Subcutaneous abdominal adipose tissue (tissue), 5 donors: ENCODE measurements around the gene ANXA5.

Experiments
- H3K27ac ChIP-seq: one replicate; pipeline ENCODE4 v1.7.0; 2013; ENCODE audit warnings: low read depth, mild to moderate bottlenecking, inconsistent platforms, low read length, moderate library complexity
- H3K27me3 ChIP-seq, 5 donors: one replicate each; pipeline ENCODE4 v1.7.0; 2013; ENCODE audit warnings: low read length in 5 of 5, inconsistent platforms in 1 of 5; ENCODE audit not compliant: control insufficient read depth in 5 of 5, insufficient read depth in 4 of 5
- H3K36me3 ChIP-seq, 5 donors: one replicate each; pipeline ENCODE4 v1.7.0; 2013; ENCODE audit warnings: low read length in 5 of 5; ENCODE audit not compliant: control insufficient read depth in 5 of 5, insufficient read depth in 5 of 5
- H3K4me1 ChIP-seq, 5 donors: one replicate each; pipeline ENCODE4 v1.7.0; 2013; ENCODE audit warnings: low read length in 5 of 5, mild to moderate bottlenecking in 3 of 5, moderate library complexity in 1 of 5; ENCODE audit not compliant: control insufficient read depth in 5 of 5, insufficient read depth in 5 of 5
- H3K4me3 ChIP-seq, 5 donors: one replicate each; pipeline ENCODE4 v1.7.0; 2013; ENCODE audit warnings: low read length in 5 of 5, low read depth in 1 of 5
- H3K9ac ChIP-seq, 5 donors: one replicate each; pipeline ENCODE4 v1.7.0; 2013; ENCODE audit warnings: low read length in 5 of 5, mild to moderate bottlenecking in 4 of 5, moderate library complexity in 3 of 5
- H3K9me3 ChIP-seq, 5 donors: one replicate each; pipeline ENCODE4 v1.7.0; 2013; ENCODE audit warnings: low read length in 5 of 5; ENCODE audit not compliant: control insufficient read depth in 5 of 5
- donor health status: healthy.
- donor health status: healthy.
- donor health status: healthy.
- donor health status: healthy.
- donor health status: healthy.

ANXA5 gene

DNA sequence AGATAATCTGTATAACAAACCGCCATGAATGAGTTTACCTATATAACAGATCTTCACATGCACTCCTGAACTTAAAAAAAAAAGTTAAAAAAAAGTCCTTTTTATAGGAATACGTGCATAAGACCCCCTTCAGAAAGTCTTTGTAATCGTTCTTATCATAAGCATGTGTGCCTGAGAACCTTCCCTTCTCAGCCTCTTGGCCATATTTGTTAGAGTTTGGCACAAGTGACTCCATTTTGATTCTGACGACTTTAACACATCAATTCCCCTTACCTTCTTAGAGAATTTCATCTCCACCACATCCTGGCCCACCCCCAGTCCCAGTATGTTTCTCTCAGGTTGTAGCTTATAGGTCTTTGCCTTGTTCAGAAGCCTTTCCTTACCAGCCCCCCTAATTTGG, 16.0 kb upstream of the ANXA5 start:
- no peaks in the 10 kb centered on the region for H3K9me3 ChIP-seq
- no peak overlapping the region for H3K4me3 ChIP-seq
- H3K27me3 ChIP-seq: no peaks in the 10 kb centered on the region
- no peaks in the 10 kb centered on the region for H3K36me3 ChIP-seq
- peaks cover 2 to 8% (median 6%) of the 10 kb centered on the region in 5 donors for H3K4me1 ChIP-seq
- H3K27ac ChIP-seq: peak overlapping the region; percentile 74
- H3K9ac ChIP-seq: no peak overlapping the region

GRCh38 chr4:121712001-121712651, 15.3 kb upstream of the ANXA5 start:
- H3K9ac ChIP-seq: peak overlapping the region in 4 of 5 donors; percentile 42 to 72 (median 61)
- peaks cover 2 to 8% (median 6%) of the 10 kb centered on the region in 5 donors for H3K4me1 ChIP-seq
- H3K27ac ChIP-seq: peak overlapping the region; percentile 74
- no peaks in the 10 kb centered on the region for H3K36me3 ChIP-seq
- no peaks in the 10 kb centered on the region for H3K27me3 ChIP-seq
- H3K9me3 ChIP-seq: no peaks in the 10 kb centered on the region
- peak overlapping the region; percentile 12 to 53 (median 51) for H3K4me3 ChIP-seq

GRCh38 chr4:121711263-121712000, 14.7 kb upstream of the ANXA5 start:
- Histone ChIP-seq H3K36me3 (no peaks in the 10 kb centered on the region), H3K9ac (peak overlapping the region in 4 of 5 donors; percentile 42 to 72 (median 61)), H3K27ac (peak overlapping the region; percentile 74), H3K27me3 (no peaks in the 10 kb centered on the region), H3K4me3 (peak overlapping the region; percentile 12 to 53 (median 51)), H3K9me3 (no peaks in the 10 kb centered on the region), H3K4me1 (peaks cover 2 to 8% (median 6%) of the 10 kb centered on the region in 5 donors)

DNA sequence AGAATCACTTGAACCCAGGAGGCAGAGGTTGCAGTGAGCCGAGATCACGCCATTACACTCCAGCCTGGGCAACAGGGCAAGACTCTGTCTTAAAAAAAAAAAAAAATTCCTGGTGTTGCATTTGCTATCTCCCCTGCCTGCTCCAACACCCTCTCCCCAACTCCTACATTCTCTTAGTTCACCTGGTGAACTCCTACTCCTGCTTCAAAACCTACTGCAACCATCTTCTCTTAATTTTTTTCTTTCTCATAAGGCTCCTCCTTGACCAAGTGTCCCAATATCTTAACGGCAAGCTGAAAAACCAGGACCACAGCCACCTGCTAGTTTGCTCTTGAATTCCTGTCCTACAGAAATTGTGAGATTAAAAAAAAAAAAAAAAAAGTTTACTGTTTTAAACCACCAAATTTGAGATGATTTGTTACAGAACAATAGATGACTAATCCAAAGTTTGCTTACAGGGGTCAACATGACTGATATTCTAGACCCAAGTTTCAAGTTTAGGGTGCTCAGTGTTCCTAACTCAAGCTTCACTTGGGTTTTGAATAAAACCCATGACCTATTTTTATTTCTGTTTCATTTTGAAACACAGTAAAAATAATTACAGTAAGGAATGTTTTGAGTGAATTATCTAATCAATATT, 13.1 kb upstream of the ANXA5 start:
- Histone ChIP-seq H3K4me3 (no peak overlapping the region), H3K9ac (no peak overlapping the region), H3K27ac (no peak overlapping the region), H3K27me3 (no peaks in the 10 kb centered on the region), H3K9me3 (no peaks in the 10 kb centered on the region), H3K36me3 (no peaks in the 10 kb centered on the region), H3K4me1 (peaks cover 2 to 8% (median 6%) of the 10 kb centered on the region in 5 donors)

DNA sequence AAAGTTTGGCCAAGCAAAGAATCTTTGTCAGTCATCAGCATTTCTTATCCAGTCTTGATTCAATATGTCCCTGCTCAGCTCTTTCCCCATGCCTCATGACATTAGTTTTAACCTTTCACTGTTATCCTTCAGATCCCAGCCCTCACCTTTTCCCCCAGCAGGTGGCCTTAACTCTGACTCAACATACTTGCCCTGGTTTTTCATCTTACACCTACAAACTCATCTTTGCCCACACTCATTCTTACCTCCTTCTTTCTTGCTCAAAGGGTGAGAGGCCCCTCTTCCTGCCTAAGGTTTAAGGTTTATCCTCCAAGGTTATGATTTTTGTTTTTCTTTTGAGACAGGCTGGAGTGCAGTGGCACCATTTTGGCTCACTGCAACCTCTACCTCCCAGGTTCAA, 10.6 kb upstream of the ANXA5 start:
- H3K27me3 ChIP-seq: no peaks in the 10 kb centered on the region
- H3K9ac ChIP-seq: no peak overlapping the region
- H3K27ac ChIP-seq: no peak overlapping the region
- no peak overlapping the region for H3K4me3 ChIP-seq
- H3K4me1 ChIP-seq: peaks cover 2 to 8% (median 6%) of the 10 kb centered on the region in 5 donors
- H3K9me3 ChIP-seq: no peaks in the 10 kb centered on the region
- no peaks in the 10 kb centered on the region for H3K36me3 ChIP-seq

DNA sequence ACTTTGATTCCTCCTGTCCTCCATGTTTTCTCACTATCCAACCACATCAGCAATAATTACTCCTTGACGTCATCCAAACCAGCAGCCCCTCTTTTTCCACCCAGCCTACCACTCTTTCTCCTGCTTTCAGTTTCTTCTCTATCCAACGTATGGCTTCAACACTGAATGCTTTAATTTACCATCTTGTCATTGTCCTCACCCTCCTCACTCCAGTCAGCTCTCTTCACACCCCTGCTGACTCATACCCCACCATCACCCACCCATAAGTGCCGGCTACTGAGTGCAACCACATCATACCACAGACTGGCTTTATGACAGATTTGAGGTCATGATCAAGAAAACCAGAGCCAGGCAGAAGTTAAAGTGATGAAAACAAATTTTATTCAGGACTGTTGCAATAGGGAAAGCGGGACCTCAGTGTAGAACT, 9.8 kb upstream of the ANXA5 start:
- Histone ChIP-seq H3K9me3 (no peaks in the 10 kb centered on the region), H3K9ac (no peak overlapping the region), H3K4me3 (no peak overlapping the region), H3K36me3 (no peaks in the 10 kb centered on the region), H3K27me3 (no peaks in the 10 kb centered on the region), H3K27ac (no peak overlapping the region), H3K4me1 (peaks cover 0 to 2% (median under 1%) of the 10 kb centered on the region in 5 donors)

DNA sequence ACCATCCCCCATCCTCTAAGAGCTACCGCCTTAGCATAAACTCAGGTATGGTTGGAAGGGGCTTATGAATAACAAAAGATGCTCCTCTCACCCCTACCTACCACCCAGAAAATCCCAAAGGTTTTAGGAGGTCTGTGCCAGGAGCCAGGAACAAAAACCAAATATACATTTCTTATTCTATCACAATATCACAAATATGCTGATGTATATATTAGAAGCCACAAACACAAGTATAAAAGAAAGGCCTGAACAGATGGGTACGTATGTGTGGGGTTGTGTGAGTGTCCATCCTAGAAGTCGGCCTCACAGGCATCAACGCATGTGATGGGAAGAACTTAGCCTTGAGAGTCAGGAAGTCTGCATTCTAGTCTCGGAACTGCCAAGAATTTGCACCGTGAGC, 8.7 kb upstream of the ANXA5 start:
- Histone ChIP-seq H3K27ac (no peak overlapping the region), H3K27me3 (no peaks in the 10 kb centered on the region), H3K4me1 (no peaks in the 10 kb centered on the region), H3K9me3 (no peaks in the 10 kb centered on the region), H3K4me3 (no peak overlapping the region), H3K9ac (no peak overlapping the region), H3K36me3 (no peaks in the 10 kb centered on the region)

GRCh38 chr4:121702136-121702535, 5.4 kb upstream of the ANXA5 start:
- no peak overlapping the region for H3K4me3 ChIP-seq
- no peaks in the 10 kb centered on the region for H3K9me3 ChIP-seq
- peaks cover 2 to 19% (median 15%) of the 10 kb centered on the region in 5 donors for H3K4me1 ChIP-seq
- H3K9ac ChIP-seq: no peak overlapping the region
- H3K27me3 ChIP-seq: no peaks in the 10 kb centered on the region
- no peaks in the 10 kb centered on the region for H3K36me3 ChIP-seq
- H3K27ac ChIP-seq: no peak overlapping the region

DNA sequence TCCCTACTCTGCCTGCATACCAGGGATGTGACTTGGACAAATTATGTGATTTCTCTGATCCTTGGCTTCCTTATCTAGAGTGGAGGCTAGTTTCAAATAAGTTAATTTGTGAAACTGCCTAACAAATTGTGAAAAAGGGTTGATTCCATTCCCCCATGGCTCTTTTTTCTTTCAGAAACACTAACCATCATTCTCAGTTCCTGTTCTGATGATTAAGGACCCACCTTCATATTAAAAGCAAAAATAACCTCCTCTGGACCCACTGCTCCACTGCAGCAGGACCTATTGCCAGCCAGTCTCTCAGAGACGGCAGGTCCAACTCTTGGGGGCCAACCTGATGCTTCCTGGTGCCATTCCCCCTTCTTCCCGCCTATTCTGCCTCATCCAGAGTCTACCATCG, 4.5 kb upstream of the ANXA5 start:
- H3K9me3 ChIP-seq: no peaks in the 10 kb centered on the region
- peaks cover 2 to 19% (median 15%) of the 10 kb centered on the region in 5 donors for H3K4me1 ChIP-seq
- H3K36me3 ChIP-seq: no peaks in the 10 kb centered on the region
- H3K27ac ChIP-seq: no peak overlapping the region
- H3K4me3 ChIP-seq: no peak overlapping the region
- no peaks in the 10 kb centered on the region for H3K27me3 ChIP-seq
- no peak overlapping the region for H3K9ac ChIP-seq

- Histone ChIP-seq H3K36me3 (no peaks in the 10 kb centered on the region), H3K4me3 (peak overlapping the region in 1 of 5 donors; percentile 95), H3K27ac (peak overlapping the region; percentile 99)
Measured at GRCh38 chr4:121698236-121698671, 1.5 kb upstream of the ANXA5 start.

More at GRCh38 chr4:121698236-121698671, 1.5 kb upstream of the ANXA5 start:
- H3K27me3 ChIP-seq: no peaks in the 10 kb centered on the region
- peaks cover 2 to 35% (median 26%) of the 10 kb centered on the region in 5 donors for H3K4me1 ChIP-seq
- H3K9ac ChIP-seq: no peak overlapping the region
- no peaks in the 10 kb centered on the region for H3K9me3 ChIP-seq
